ENCODE measurements around the gene CIDEA.

- TF ChIP-seq, protein P1, sequence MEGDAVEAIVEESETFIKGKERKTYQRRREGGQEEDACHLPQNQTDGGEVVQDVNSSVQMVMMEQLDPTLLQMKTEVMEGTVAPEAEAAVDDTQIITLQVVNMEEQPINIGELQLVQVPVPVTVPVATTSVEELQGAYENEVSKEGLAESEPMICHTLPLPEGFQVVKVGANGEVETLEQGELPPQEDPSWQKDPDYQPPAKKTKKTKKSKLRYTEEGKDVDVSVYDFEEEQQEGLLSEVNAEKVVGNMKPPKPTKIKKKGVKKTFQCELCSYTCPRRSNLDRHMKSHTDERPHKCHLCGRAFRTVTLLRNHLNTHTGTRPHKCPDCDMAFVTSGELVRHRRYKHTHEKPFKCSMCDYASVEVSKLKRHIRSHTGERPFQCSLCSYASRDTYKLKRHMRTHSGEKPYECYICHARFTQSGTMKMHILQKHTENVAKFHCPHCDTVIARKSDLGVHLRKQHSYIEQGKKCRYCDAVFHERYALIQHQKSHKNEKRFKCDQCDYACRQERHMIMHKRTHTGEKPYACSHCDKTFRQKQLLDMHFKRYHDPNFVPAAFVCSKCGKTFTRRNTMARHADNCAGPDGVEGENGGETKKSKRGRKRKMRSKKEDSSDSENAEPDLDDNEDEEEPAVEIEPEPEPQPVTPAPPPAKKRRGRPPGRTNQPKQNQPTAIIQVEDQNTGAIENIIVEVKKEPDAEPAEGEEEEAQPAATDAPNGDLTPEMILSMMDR (IDR thresholded peaks at IDR 0.05) = no peak
- no peak for TF ChIP-seq ZFX (IDR thresholded peaks at IDR 0.05; ENCODE audit: borderline replicate concordance)
Measured at GRCh38 chr18:12314591-12315305, 60.6 kb downstream of the CIDEA start.
